8988T (cell line): ENCODE data around the gene FSCN2.
"Not testable (repeated sequence)": the region's sequence is repeated elsewhere in the genome, so short reads cannot be mapped to it uniquely, and the experiment has no call there.

Experiments
- DNase-seq: peaks from one replicate; pipeline ENCODE4 v3.0.0; 2011

FSCN2 gene

DNA sequence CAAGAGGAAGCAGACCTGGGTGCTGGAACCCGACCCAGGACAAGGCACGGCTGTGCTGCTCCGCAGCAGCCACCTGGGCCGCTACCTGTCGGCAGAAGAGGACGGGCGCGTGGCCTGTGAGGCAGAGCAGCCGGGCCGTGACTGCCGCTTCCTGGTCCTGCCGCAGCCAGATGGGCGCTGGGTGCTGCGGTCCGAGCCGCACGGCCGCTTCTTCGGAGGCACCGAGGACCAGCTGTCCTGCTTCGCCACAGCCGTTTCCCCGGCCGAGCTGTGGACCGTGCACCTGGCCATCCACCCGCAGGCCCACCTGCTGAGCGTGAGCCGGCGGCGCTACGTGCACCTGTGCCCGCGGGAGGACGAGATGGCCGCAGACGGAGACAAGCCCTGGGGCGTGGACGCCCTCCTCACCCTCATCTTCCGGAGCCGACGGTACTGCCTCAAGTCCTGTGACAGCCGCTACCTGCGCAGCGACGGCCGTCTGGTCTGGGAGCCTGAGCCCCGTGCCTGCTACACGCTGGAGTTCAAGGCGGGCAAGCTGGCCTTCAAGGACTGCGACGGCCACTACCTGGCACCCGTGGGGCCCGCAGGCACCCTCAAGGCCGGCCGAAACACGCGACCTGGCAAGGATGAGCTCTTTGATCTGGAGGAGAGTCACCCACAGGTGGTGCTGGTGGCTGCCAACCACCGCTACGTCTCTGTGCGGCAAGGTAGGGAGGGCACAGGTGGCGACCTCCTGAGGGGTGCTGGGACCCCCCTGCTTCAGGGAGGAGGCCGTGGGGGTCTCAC, 667 bp downstream of the FSCN2 start:
- DNase-seq = no peak

DNA sequence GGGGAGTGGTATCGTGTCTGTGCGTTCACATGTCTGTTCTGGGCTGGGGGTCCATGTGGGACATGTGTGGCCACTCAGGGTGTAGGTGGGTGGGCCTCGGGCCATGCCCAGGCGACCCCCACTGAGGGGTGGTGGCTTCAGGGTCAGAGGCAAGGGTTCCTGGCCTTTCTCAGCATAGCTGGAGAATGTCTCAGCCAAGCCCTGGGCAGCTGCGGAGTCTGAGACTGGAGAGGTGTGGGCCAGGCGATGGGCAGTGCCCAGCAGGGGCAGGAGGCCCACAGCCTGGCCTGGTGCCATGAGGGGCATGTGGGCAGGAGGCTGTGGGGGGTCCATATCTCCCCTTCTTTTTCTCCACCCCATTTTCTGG, 1.2 kb downstream of the FSCN2 start:
- DNase-seq = no peak

DNA sequence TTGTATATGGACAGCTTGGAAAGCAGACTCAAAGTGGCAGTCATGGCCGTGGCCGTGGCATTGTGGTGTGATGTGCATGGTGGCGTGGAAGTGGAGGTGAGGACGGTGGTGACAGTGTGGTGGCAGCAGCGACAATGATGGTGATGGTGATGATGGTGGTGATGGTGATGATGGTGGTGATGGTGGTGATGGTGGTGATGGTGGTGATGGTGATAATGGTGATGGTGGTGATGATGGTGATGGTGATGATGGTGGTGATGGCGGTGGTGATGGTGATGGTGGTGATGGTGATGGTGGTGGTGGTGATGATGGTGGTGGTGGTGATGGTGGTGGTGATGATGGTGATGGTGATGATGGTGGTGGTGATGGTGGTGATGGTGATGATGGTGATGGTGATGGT, 2.8 kb downstream of the FSCN2 start:
- DNase-seq = not testable (repeated sequence)

DNA sequence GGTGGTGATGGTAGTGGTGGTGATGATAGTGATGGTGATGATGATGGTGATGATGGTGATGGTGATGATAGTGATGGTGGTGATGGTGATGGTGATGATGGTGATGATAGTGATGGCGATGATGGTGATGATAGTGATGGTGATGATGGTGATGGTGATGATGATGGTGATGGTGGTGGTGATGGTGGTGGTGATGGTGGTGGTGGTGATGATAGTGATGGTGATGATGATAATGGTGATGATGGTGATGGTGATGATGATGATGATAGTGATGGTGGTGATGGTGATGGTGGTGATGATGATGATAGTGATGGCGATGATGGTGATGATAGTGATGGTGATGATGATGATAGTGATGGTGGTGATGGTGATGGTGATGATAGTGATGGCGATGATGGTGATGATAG, 3.8 kb downstream of the FSCN2 start:
- DNase-seq = not testable (repeated sequence)

DNA sequence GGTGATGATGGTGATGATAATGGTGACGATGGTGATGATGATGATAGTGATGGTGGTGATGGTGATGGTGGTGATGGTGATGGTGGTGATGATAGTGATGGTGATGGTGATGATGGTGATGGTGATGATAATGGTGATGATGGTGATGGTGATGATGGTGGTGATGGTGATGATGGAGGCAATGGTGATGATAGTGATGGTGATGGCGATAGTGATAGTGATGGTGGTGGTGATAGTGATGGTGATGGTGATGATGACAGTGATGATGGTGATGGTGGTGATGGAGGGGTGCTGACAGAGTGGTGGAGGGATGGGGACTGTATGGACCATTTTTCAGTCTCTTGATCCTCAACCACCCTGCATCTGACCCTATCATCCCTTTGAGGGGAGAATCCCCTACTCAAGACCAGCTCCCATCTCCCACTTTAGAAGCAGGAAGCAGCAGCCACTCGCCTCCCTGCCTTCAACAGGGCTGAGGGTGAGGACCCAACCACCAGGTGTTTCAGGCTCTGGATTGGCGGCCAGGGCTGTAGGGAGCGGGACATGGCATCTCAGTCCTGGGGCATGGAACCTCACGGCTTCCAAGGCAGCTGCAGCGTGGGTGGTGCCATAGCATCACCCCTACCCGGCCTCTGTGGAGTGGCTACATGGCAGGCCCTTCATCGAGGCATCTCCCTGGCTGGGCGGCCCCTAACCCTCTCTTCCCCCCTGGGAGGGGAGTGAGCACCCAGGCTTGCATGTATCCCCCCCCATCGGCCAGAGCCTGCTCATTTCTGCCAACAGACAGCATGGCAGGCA, 4.5 kb downstream of the FSCN2 start:
- DNase-seq = no peak

DNA sequence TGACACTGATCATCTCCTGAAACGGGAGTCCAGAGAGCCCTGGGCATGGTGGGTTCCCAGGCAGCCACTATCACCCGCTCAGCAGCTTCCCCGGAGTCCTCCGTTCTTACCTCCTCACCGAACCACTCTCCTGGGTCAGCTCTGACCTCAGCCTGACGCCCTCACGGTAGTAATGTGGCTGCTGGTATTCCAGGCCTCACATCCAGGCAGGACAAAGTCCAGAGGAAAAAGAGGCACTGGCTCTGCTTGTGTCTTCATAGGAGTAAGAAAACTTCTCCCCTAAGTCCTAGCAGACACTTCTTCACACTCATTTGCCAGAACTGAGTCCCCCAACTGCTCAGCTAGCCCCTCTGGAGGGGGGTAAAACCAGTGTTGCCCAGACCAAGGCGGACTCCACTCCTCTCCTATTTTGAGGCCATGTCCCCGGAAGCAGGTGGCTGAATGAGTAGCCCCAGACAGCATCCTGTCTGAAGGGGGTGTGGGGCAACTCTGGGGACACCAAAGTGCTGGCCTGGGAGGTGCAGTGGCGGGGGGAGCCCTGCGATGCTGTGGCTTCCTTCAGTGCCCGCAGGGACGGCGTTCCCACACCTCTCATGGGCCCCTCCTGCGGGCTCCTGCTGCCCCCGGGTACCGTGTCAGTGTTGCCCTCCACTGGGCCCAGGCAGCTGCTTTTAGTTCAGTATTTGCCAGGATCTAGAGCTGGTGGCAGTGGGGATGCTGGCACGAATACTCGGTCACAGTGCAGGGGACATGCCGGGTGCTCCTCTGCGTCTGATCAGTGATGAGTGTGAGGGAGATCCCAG, 5.4 kb downstream of the FSCN2 start:
- no peak for DNase-seq

DNA sequence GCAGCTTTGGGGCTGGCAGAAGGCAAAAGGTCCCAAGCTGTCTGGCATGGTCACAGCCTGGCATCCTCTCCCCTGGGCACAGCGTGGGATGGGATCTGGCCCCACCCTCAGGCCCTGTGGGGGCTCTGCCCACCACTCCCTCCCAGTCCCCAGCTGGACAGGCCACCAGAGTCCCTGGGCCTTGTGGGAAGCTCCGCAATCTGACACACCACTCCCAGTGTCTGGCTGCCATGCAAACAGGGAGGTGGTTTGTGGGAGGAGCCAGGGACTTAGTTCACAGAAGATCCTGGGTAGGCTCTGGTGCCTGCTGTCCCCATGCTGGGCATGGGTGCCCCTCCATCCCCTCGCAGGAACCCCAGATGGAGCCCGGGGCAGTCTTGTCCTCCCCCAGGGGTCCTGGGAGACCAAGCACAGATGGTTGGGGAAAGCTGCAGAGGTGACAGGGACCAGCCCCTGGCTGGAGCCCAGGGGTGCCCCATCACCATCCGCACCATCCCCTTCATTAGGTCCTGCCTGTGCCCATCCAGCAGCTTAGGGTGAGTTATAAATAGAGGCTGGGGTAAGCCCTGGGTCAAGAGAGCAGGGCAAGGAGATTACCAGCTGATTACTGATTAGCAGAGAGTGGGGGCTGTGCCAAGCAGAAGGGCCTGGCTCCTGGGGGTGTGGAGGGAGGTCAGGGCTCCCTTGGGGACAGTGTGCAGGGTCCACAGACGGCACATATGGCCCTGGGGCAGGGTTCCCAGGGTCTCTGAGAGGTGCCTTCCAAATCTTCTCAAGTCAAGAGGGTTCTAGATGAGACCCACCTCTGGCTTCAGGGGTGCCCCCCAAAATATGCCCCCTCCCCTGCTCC, 6.2 kb downstream of the FSCN2 start:
- no peak for DNase-seq

DNA sequence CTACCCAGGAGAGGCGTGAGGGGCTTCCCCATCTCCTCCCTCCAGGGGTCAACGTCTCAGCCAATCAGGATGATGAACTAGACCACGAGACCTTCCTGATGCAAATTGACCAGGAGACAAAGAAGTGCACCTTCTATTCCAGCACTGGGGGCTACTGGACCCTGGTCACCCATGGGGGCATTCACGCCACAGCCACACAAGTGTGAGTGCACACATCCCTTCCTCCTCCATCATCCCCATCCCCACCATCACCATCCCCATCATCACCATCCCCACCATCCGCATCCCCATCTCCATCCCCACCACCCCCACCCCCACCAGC, 6.8 kb downstream of the FSCN2 start:
- no peak for DNase-seq

DNA sequence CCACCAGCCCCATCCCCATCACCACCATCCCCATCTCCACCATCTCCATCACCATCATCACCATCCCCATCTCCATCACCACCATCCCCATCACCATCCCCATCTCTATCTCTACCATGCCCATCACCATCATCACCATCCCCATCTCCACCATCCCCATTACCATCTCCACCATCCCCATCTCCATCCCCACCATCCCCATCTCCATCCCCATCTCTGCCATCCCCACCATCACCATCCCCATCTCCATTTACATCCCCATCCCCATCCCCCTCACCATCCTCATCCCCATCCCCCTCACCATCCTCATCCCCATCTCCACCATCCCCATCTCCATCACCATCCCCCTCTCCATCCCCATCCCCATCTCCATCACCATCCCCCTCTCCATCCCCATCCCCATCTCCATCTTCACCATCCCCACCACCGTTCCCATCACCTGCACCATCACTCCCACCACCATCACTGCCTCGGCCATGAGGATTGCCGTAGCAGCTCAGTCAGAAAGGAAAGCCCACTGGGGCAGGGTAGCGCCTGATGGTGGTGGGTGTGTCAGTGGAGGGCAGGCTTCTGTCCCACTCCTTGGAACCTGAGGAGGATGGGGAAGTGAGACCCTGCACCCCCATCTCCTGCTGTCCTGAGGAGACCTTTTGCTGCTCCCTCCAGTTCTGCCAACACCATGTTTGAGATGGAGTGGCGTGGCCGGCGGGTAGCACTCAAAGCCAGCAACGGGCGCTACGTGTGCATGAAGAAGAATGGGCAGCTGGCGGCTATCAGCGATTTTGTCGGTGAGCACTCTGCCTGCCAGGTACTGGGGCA, 7.5 kb downstream of the FSCN2 start:
- DNase-seq = no peak

DNA sequence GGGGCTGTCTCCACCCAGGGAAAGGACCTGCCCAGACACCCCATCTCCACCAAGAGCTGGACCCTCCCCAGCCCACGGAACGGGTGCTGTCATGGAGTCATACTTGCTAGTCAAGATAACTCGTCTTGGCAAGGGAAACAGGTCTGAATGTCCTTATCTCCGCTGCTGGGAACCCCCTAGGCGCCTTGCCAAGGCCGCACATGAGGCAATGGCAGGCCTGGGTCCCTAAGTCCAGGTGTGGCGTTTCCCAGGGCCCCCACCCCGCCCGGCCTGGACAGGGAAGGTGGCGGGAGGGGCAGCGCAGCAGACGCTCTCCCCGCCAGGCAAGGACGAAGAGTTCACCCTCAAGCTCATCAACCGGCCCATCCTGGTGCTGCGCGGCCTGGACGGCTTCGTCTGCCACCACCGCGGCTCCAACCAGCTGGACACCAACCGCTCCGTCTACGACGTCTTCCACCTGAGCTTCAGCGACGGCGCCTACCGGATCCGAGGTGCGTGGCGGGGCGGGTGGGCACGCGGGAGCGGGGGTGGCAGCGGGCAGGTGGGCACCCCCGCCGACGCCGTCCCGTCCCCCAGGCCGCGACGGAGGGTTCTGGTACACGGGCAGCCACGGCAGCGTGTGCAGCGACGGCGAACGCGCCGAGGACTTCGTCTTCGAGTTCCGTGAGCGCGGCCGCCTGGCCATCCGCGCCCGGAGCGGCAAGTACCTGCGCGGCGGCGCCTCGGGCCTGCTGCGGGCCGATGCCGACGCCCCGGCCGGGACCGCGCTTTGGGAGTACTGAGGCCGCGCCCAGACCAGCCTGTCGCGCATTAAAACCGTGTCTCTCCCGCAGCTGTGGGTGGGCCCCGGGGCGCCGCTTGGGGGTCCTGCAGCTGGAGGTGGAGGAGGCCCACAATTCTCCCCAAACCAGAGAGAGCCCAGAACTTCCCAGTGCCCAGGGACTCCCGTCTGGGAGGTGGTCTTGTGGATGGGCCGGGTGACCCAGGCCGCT, 8.4 kb downstream of the FSCN2 start:
- DNase-seq = no peak

DNA sequence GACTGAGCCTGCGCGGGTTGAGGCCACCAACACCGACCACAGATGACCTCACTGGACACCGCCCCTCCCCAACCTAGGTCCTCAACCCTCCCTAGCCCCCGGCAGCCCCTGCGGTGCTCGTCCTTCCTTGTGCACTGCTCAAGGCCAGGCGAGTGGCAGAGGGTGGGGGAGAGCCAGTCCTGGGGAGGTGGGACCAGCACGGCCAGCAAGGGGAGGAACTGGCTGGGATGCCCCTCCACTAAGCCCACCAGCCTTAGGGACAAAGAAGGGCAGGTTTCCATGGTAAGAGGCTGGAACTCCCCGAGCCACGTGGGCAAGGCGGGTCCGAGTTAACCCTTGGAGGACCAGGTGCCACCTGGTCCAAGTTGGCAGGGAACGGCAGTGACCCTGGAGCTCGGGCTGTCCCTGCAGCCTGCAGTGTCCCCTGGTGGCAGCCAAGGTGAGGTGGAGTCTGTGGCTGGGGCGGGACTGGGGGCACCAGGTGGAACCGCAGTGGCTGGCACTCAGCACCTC, 9.2 kb downstream of the FSCN2 start:
- DNase-seq = peak; percentile 95

DNA sequence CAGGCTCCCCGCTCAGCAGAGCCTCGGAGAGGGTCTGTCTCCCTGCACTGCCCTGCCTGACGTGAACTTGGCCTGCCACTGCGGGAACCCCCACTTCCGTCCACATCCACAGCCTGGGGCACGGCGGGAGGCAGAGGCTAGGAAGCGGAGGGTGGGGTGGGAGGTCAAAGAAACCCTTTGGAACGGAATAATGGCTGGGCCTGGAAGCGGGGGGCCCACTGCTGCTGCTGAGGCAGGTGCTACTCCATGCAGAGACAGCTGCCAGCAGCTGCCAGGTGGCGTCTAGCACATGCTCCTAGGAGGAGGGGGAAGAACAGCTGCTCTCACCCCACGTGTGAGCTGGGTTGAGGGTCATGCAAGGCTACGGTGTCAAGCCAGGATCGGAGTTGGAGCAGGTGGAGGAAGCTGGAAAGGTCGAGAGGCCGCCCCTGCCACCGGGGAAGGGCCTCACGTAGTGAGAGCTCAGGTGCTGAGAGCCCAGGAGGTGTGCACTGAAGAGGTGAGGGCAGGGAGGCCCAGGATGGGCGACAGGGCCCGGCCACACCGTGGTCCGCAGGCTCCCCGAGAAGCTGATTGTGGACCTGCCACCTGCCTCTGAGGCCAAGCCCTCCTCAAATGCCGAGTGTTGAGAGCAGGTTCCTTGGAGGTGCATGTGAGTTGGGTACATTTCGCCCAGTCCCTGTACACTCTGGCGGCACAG, 9.8 kb downstream of the FSCN2 start:
- DNase-seq = no peak

DNA sequence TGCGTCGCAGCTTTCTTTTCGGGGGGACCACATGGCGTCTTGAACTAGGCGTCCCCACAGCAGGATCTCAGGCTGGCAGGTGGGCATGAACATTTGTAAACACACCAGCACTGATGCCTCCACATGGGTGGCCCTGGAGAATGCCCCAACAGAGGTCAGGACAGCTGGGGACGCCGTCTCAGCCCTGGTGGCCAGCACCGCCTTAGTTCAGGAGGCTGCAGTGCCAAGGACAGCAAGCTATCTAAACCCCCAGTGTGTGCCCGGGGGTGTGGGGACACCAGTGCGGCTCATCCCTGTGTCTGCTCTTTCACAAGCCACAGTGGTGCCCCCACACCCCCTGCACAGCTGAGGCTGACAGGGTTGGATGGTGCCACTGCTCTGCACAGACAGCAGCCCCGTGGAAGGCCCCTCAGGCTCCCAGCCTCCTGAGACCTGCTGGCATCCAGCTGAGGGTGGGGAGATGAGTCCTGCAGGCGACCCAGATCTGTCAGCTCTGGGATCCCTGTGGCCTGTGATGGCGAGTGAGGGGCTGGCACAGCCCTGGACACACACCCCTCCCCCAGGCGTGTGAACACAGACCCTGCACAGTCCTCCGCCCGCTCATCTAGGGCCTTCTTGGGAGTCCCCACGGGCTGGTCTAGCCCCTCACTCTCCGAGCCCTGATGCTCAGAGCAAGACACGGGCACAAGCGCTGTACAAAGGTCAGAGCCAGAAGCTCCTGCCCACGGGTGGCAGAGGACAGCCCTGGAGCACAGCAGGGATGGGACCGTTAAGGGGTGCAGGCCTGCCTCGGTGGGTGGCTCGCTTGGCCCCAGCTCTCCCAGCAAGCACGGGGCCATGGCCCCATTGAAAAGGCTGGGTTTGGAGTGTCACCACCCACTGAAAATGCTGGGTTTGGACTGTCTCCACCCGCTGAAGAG, 10.7 kb downstream of the FSCN2 start:
- no peak for DNase-seq

DNA sequence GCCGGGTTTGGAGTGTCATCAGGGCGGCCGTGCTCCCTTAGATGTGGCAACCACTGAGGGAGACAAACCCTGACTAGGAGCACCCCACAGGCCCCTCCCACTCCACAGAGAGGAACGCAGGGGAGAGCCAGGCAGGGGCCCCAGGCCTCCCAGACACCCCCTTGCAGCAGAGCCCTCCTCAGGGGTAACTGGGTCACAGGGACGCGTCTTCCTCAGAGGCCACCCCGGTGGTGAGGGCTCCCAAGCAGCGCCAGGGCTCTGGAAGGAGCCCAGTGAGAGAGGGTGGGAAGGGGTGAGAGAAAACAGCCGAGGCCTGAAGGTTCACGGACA, 11.4 kb downstream of the FSCN2 start:
- DNase-seq = no peak

DNA sequence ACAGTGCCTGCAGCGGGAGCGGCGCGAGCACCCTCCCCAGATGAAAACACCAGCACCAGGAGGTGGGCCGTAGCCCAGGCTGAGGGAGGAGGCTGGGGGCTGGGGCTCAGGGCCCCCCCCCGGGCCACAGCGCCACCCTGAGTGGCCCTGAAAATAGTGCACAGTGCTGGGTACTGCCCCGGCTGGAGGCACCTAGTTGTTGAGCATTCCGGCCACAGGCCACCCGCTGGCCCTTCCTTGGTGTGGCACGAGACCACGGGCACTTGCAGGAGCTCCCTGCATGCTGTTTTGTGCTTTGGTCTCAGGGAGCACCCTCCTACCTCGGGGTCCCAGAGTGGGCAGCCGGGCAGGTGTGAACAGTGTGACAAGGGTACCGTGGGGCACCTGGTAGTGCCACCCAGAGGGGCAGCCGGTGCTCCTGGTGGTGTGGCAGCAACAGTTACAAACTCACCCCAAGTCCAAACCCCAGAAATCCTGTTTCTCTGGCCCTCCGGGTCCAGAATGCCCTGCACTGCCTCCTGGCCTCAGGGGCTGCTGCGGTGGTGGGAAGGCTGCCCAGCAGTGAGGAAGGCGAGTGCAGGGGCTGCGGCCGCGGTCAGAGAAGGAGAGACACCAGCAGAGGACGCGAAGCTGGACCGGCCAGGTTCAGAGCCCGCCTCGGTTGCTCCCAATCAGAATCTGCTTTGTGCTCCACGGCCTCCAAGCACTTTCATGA, 11.9 kb downstream of the FSCN2 start:
- no peak for DNase-seq

DNA sequence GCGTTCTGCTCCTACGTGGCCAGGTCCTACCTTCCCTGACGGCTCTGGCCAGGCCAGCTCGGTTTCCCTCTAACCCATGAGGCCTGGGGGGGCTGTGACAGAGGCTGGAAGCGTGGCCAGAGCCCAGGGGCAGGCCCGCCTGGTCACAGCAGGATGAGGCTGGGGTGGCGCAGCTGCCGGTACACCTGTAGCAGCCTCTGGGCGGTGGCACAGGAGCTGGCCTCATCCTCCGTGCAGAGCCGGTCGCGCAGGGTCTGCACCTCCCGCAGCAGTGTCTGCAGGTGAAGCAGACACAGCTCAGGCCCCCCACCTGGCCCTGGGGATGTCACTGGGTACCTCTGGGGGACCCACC, 12.5 kb downstream of the FSCN2 start:
- no peak for DNase-seq

DNA sequence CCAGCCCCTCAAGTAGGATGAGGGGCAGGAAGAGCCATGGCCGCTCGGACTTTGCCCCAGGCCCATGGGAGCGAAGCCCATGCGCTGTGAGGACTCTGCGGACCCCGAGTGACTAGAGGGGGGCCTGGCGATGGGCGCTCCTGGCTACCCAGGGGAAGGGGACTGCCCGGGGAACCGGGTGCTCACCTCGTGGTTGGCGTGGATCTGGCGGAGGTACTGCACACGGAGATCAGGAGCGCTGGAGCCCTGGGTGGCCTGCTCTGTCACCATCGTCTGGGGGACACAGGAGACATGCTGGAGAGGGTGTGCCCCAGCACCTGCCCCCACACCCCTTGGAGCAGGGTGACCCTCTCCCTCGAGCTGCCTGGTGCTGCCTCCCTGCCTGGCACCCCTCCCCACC, 12.9 kb downstream of the FSCN2 start:
- no peak for DNase-seq
